Caco-2 (cell line): ENCODE measurements around the gene NELFB. TPM values are rescaled to one million over a fixed set of nuclear protein-coding genes. Genes with fewer than 3 reads are reported as not detected.
"Not testable (repeated sequence)": the region's sequence is repeated elsewhere in the genome, so short reads cannot be mapped to it uniquely, and the experiment has no call there.

Experiments
- BruUV-seq: library from RNA; stranded (reverse); fragments of 400-500 nt; replicated peaks from 2 replicates; lab custom pipeline; 2021; lab: Mats Ljungman, UMichigan
- CTCF ChIA-PET: fragments of 300-600 bp; sonication (Branson Sonifier 250); formaldehyde crosslinking; loops from one replicate; lab custom pipeline; 2022; ENCODE audit warnings: antibody characterized with exemption; lab: Charles Lee
- POLR2A ChIA-PET: fragments of 300-600 bp; sonication (Branson Sonifier 250); formaldehyde crosslinking; loops from one replicate; lab custom pipeline; 2022; ENCODE audit warnings: antibody characterized with exemption; lab: Charles Lee
- DNase-seq, 2 experiments: peaks; one replicate each; pipeline versions ENCODE4 v3.0.0 to v3.0.0-alpha.2; 2020 to 2022
- H3K27me3 ChIP-seq: replicated peaks from 2 replicates; pipeline ENCODE4 v1.6.0; 2011; ENCODE audit warnings: low read length; ENCODE audit not compliant: control insufficient read depth, insufficient read depth
- H3K36me3 ChIP-seq: 2 replicates; pipeline ENCODE4 v1.5.1; 2011; ENCODE audit warnings: low read length; ENCODE audit not compliant: control insufficient read depth, insufficient read depth
- H3K4me1 ChIP-seq: fragments of 250-450 bp; sonication (Bioruptor Pico); 2 replicates; pipeline ENCODE4 v1.5.1; 2020; ENCODE audit warnings: mild to moderate bottlenecking
- H3K4me3 ChIP-seq: 2 replicates; pipeline ENCODE4 v1.5.1; 2011; ENCODE audit warnings: low read depth, mild to moderate bottlenecking, control low read depth, low read length
- H3K9me3 ChIP-seq: fragments of 250-450 bp; sonication (Bioruptor Pico); 2 replicates; pipeline ENCODE4 v1.5.1; 2020; ENCODE audit warnings: mild to moderate bottlenecking, moderate library complexity
- H3K27ac Mint-ChIP-seq: one replicate; pipeline ENCODE4 v1.8.0; 2022; ENCODE audit warnings: mixed read lengths; ENCODE audit not compliant: unreplicated experiment
- H3K27me3 Mint-ChIP-seq: one replicate; pipeline ENCODE4 v1.8.0; 2022; ENCODE audit warnings: mixed read lengths; ENCODE audit not compliant: insufficient read depth, unreplicated experiment
- H3K36me3 Mint-ChIP-seq: one replicate; pipeline ENCODE4 v1.8.0; 2022; ENCODE audit warnings: mild to moderate bottlenecking, mixed read lengths; ENCODE audit not compliant: insufficient read depth, unreplicated experiment
- H3K4me1 Mint-ChIP-seq: one replicate; pipeline ENCODE4 v1.8.0; 2022; ENCODE audit warnings: low read depth, mixed read lengths; ENCODE audit not compliant: unreplicated experiment
- H3K4me3 Mint-ChIP-seq: one replicate; pipeline ENCODE4 v1.8.0; 2022; ENCODE audit warnings: mild to moderate bottlenecking, moderate library complexity, mixed read lengths; ENCODE audit not compliant: unreplicated experiment
- H3K9me3 Mint-ChIP-seq: one replicate; pipeline ENCODE4 v1.8.0; 2022; ENCODE audit warnings: mixed read lengths; ENCODE audit not compliant: unreplicated experiment
- intact Hi-C: fragments of 100-400 bp; cut with micrococcal nuclease; formaldehyde crosslinking; loops from one replicate; pipeline ENCODE4 v1.10.0; 2022; ENCODE audit not compliant: unreplicated experiment
- total RNA-seq: library from RNA; stranded (reverse); gene quantifications from 2 replicates; pipeline ENCODE4 v1.2.3, GENCODE V29; 2022
- TF ChIP-seq, protein P1 (sequence below), 2 experiments: fragments of 200-600 bp in 1 of 2; IDR thresholded peaks; 1 replicate in 1 of 2; 2 replicates in 1 of 2; pipeline versions ENCODE4 v1.5.1 to v1.8.0; 2011 to 2022; ENCODE audit warnings: antibody characterized with exemption in 1 of 2, control low read depth in 1 of 2, inconsistent platforms in 1 of 2, low read depth in 1 of 2, low read length in 1 of 2, mild to moderate bottlenecking in 1 of 2, moderate library complexity in 1 of 2; ENCODE audit not compliant: insufficient read depth in 1 of 2, severe bottlenecking in 1 of 2, unreplicated experiment in 1 of 2

NELFB gene
- total RNA-seq, 1 experiment from 2014 or later, result 79.1 TPM

DNA sequence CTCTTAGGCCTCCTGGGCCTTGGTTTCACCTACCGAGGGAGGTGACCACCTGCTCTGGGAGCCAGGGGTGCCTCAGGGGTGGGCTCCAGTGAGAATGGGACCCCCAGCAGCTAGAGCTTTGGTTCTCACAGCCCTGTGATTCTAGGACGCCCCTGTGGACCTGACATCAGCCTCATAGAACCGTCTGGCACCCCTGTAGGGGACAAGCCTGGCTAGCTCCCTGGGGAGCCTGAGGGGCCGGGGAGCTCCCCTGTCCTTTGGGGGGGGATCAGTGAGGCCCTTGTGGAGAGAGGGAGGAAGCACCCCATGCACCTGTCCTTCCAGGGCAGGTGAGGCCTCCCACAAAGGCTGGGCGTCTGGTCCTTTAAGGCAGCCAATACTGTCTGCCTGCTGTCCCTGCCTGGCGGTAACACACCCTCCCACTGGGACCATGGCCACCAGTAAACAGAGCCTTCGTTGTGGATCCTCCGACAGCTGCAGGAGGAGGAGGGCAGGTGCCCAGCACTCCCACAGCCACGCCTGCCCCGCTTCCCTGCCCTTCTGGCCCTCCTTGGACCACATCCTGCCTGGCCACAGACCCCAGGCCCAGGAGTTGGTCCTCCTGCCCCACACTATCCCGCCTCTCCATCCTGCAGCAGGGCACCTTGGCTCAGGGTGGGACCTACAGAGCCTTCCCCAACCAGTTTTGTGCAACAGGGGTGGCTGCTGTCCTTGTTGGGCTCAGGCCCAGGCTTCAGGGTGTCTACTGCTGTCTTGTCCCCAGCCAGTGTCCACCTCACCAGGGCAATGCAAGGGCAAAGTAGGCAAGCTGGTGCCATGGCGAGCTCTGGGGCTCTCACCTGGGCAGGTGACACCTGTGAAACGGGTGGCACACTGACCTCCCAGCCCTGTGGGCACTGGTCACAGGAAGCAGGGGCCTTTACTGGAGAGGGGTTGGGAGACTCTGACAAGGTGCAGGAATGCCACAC lies 17.1 kb upstream of the NELFB start:
- intact Hi-C loops, result loop anchor here (5.0 kb wide), 1 partner anchor 36 kb away; the partner anchor contains the start of gene TPRN
- Mint-ChIP-seq H3K27ac (no peak overlapping the region), H3K9me3 (no peaks in the 10 kb centered on the region), H3K4me3 (no peak overlapping the region), H3K4me1 (peaks cover 13% of the 10 kb centered on the region), H3K36me3 (peaks cover 47% of the 10 kb centered on the region), H3K27me3 (peaks cover 3% of the 10 kb centered on the region)
- Histone ChIP-seq H3K36me3 (0 out of 2 replicates have a peak, but pooled peaks cover 2% of the 10 kb centered on the region), H3K27me3 (no peaks in the 10 kb centered on the region), H3K4me3 (no peak overlapping the region), H3K9me3 (no peaks in the 10 kb centered on the region), H3K4me1 (peaks cover 28% of the 10 kb centered on the region)
- TF ChIP-seq, protein P1, sequence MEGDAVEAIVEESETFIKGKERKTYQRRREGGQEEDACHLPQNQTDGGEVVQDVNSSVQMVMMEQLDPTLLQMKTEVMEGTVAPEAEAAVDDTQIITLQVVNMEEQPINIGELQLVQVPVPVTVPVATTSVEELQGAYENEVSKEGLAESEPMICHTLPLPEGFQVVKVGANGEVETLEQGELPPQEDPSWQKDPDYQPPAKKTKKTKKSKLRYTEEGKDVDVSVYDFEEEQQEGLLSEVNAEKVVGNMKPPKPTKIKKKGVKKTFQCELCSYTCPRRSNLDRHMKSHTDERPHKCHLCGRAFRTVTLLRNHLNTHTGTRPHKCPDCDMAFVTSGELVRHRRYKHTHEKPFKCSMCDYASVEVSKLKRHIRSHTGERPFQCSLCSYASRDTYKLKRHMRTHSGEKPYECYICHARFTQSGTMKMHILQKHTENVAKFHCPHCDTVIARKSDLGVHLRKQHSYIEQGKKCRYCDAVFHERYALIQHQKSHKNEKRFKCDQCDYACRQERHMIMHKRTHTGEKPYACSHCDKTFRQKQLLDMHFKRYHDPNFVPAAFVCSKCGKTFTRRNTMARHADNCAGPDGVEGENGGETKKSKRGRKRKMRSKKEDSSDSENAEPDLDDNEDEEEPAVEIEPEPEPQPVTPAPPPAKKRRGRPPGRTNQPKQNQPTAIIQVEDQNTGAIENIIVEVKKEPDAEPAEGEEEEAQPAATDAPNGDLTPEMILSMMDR (IDR thresholded peaks at IDR 0.05; ENCODE audit: insufficient read depth in 1 of 2, low read depth in 1 of 2, low read length in 1 of 2, severe bottlenecking in 1 of 2, unreplicated experiment in 1 of 2), result no peak
- DNase-seq, result no peak
- POLR2A ChIA-PET, result no interaction called here
- BruUV-seq, result no TSS peak
- CTCF ChIA-PET, result interaction anchor here (1.5 kb wide), 1 partner anchor 15 kb away, joined by 3 read pairs; no protein-coding TSS in a partner anchor

DNA sequence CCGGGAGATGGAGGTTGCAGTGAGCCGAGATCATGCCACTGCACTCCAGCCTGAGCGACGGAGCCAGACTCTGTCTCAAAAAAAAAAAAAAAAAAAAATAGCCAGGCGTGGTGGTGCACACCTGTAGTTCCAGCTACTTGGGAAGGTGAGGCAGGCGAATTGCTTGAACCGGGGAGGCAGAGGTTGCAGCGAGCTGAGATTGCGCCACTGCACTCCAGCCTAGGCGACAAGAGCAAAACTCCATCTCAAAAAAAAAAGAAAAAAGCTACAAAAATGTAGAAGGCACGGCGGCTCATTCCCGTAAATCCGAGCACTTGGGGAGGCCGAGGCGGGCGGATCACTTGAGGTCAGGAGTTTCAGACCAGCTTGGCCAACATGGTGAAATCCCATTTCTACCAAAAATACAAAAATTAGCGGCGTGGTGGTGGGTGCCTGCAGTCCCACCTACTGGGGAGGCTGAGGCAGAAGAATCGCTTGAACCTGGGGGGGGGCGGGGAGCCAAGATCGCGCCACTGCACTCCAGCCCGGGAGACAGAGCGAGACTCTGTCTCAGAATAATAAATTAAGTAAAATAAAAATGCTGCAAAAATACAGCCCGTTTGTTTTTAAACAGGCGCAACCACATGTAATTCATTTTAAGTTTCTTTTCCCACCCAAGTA lies 15.5 kb upstream of the NELFB start:
- H3K27me3 Mint-ChIP-seq, H3K9me3 ChIP-seq, H3K27me3 ChIP-seq, H3K36me3 ChIP-seq, BruUV-seq, H3K9me3 Mint-ChIP-seq, DNase-seq: not testable (repeated sequence)
- Histone ChIP-seq H3K4me3 (peak overlapping the region; percentile 80), H3K4me1 (peaks cover 32% of the 10 kb centered on the region)
- peak overlapping the region; percentile 80 for H3K4me3 Mint-ChIP-seq
- intact Hi-C loops, result loop anchor here (2.0 to 10.0 kb wide), 4 partner anchors 17 to 445 kb away; partner anchors contain the start of genes CCDC183, RNF208, TMEM141 and TPRN
- H3K36me3 Mint-ChIP-seq, result peaks cover 56% of the 10 kb centered on the region
- H3K27ac Mint-ChIP-seq, result peak overlapping the region; percentile 74
- ChIA-PET CTCF (interaction anchor here (0.7 to 1.6 kb wide), 8 partner anchors 10 to 292 kb away, joined by 3 to 6 read pairs (median 3); no protein-coding TSS in a partner anchor), POLR2A (interaction anchor here (0.6 to 2.4 kb wide), 9 partner anchors 15 to 169 kb away, joined by 3 to 39 read pairs (median 9); partner anchors contain the start of genes NELFB, RNF208 and SAPCD2)
- peaks cover 12% of the 10 kb centered on the region for H3K4me1 Mint-ChIP-seq

DNA sequence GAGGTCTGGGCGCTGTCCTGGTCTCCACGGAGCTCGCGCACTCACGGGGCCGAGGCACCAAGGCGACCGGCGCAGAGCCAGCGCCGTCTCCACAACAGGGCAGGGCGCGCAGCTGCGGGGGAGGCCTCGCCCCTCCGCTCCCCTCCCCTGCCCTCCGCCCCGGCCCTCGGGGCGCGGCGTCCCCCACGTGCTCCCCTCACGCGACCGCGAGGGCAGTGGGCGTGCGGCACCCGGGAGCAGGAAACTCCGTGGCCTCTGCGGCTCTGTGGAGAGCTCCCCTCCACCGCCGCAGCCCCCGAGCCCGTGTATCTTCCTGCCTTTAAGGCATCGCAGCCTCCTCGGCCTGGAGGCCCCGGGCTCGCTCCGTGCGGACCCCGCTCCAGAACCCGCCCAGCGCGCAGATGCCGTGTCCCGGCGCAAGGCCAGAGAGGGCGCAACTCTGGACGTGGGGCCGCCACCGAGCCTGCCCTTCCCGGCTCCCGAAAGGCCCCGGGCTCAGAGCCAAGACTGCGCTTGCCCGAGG lies 14.7 kb upstream of the NELFB start:
- TF ChIP-seq, protein P1 (IDR thresholded peaks at IDR 0.05; ENCODE audit: insufficient read depth in 1 of 2, low read depth in 1 of 2, low read length in 1 of 2, severe bottlenecking in 1 of 2, unreplicated experiment in 1 of 2), result peak in 1 of 2 experiments; percentile 43
- Histone ChIP-seq H3K9me3 (no peaks in the 10 kb centered on the region), H3K27me3 (no peaks in the 10 kb centered on the region), H3K4me1 (peaks cover 31% of the 10 kb centered on the region), H3K36me3 (peaks cover 2% of the 10 kb centered on the region; the same call in 1 of the 2 replicates), H3K4me3 (peak overlapping the region; percentile 80)
- no peak for DNase-seq
- Mint-ChIP-seq H3K27ac (peak overlapping the region; percentile 95), H3K9me3 (no peaks in the 10 kb centered on the region), H3K4me3 (peak overlapping the region; percentile 80), H3K27me3 (peaks cover 3% of the 10 kb centered on the region), H3K4me1 (peaks cover 7% of the 10 kb centered on the region), H3K36me3 (peaks cover 58% of the 10 kb centered on the region)
- TSS peak; percentile 61 for BruUV-seq
- ChIA-PET CTCF (interaction anchor here (0.8 to 2.7 kb wide), 11 partner anchors 11 to 293 kb away, joined by 3 to 13 read pairs (median 4); partner anchors contain the start of gene NRARP), POLR2A (interaction anchor here (0.5 to 2.4 kb wide), 31 partner anchors 9 to 1333 kb away, joined by 3 to 39 read pairs (median 4); partner anchors contain the start of genes CAMSAP1, ENTPD8, MAN1B1 and MRPL41)
- intact Hi-C loops, result loop anchor here (2.0 to 10.0 kb wide), 3 partner anchors 18 to 446 kb away; partner anchors contain the start of genes CCDC183, RNF208 and TMEM141
